Germinal center (tissue), 1 donor: ENCODE measurements around the gene GRIFIN.
"Not testable (repeated sequence)": the region's sequence is repeated elsewhere in the genome, so short reads cannot be mapped to it uniquely, and the experiment has no call there.

Source experiments
- DNase-seq: peaks from one replicate; pipeline ENCODE4 v3.0.0; 2012; ENCODE audit warnings: mixed read lengths, low spot score

Gene GRIFIN

DNA sequence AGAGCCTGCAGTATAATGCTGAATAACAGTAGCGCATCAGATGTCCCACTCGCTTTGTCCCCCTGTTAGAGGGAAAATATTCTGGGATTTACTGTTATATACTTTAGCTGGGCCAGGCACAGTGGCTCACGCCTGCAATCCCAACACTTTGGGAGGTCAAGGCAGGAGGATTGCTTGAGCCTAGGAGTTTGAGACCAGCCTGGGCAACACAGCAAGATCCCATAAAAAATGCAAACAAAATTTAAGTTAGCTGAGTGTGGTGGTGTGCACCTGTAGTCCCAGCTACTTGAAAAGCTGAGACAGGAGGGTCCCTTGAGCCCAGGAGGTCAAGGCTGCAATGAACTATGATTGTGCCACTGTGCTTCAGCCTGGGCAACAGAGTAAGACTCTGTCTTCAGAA lies 22.3 kb downstream of the GRIFIN start:
- not testable (repeated sequence) for DNase-seq

DNA sequence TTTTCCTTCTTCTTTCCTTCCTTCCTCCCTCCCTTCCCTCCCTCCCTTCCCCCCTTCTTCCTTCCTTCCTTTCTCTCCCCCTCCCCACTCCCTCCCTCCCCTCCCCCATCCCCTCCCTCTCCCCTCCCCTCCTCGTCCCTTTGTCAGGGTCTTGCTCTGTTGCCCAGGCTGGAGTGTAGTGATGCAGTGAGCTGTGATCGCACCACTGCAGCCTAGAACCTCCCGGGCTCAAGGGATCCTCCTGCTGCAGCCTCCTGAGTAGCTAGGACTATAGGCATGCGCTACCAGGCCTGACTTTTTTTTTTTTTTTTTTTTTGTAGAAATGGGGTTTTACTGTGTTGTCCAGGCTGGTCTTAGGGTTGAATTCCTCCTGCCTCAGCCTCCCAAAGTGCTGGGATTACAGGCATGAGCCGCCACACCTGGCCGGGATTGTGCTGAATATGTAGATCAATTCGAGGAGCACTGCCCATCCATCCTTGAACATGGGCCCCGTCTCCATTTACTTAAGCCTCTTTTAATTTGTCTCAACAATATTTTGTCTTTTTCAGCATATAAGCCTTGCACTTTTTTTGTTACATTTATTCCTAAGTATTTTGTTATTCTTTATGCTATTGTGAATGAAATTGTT lies 23.4 kb downstream of the GRIFIN start:
- DNase-seq = no peak

DNA sequence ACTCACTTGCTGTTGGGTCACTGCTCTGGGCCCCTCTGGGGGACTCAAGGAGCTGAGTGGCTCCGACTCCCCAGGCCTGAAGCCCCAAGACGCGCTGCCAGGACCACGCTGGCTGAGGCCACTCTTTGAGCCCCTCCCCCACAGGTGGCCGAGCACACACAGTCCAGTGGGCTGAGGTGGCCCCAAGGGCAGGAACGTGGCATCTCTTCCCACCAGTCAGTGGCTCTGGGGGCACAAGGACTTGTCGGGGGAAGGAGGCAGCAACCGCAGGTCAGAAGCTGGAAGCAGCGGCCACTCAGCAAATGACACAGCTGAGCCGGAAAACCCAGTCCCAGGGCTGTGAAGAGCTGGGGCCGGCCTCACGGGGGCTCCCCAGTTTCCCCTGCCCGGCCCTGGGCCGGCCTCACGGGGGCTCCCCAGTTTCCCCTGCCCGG lies 24.1 kb downstream of the GRIFIN start:
- no peak for DNase-seq

DNA sequence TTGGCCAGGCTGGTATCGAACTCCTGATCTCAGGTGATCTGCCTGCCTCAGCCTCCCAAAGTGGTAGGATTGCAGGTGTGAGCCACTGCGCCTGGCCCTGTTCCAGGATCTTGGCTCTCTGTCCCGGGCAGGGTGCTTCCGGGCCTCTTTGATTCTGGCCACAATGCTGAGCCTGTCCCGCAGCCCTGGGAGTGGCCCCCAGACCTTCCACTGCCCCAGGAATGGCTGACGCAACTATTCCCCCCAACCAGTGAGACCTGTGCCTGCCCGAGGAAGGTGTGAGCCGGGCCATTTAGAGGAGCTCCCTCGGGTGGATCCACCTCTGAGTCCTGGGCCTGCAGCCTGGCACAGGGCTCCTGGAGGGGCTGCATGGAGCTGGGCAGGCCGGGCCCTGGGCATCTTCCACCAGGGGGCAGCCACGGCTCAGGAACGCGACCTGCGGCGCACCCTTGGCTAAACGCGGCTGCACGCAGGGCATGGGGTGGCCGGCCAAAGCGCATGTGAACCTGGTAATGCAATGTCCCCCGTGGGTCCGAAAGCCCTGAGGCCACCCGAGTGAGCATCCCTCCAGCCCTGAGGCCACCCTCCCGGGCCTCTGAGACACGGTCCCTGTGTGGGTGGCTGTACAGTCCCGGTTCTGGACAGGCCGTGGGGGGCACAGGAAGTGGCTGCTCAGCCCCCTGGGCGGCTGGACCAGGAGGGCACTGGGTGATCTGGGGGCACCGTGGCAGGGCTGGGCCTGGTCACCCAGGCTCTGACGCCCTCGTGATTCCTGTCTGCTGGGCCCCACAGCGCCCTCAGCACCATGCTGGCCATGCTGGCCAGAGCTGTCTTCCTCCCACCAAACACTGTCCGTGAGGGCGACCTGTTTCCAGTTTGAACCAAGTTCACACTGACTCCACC lies 24.8 kb downstream of the GRIFIN start:
- DNase-seq = peak; percentile 88

DNA sequence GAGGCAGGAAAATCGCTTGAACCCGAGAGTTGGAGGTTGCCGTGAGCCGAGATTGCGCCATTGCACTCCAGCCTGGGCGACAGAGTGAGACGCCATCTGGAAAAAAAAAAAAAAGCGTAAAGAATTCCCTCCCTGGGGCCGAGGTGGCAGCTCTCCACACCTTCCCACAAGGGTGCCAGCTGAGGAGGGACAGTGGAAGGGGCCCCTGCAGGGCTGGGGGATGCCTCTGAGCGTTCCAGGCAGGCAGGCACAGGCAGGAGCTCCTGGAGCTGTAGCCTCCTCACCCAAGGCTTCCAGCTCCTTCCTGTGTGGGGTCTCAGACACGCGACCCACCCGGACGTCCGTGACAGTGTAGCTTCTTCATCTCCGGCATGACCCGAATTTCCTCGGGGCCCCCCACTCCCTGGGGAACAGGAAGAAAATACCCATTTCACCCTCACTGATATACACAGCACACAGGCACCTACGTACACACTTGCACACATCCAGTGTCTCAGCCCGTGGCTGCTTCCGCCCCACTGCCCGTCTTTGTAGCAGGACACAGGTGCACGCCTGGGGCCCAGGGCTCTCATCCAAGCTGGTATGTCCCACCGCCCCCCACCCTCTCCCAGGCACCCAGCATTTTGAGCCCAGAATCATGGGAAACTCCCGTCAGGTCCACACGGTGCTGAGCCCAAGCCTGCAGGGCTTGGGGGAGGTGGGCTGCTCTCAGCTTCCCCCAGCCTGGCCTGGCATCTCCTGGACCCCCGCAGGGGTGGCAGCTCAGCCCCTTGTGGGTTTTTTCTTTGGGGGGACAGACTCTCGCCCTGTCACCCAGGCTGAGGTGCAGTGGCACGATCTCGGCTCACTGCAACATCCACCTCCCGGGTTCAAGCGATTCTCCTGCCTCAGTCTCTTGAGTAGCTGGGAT lies 25.7 kb downstream of the GRIFIN start:
- no peak for DNase-seq

DNA sequence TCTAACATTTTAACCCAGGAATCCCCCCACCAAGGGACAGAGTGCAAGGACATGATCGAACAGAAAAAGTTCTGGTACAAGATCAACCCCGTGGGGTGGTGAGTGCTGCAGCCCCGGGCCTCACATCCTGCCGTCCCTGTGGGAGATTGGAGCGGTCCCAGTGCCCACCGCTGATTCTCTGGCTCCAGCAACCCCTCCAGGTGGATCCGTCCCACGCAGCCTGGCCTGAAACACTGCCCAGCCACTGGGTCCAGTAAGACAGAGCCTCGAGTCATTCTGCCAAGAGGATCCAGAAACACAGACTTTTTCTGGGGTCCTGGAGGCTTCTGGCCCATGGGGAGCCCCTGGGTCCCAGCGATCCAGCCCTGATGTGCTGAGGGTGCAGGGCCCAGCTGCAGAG lies 29.5 kb downstream of the GRIFIN start:
- DNase-seq = no peak

DNA sequence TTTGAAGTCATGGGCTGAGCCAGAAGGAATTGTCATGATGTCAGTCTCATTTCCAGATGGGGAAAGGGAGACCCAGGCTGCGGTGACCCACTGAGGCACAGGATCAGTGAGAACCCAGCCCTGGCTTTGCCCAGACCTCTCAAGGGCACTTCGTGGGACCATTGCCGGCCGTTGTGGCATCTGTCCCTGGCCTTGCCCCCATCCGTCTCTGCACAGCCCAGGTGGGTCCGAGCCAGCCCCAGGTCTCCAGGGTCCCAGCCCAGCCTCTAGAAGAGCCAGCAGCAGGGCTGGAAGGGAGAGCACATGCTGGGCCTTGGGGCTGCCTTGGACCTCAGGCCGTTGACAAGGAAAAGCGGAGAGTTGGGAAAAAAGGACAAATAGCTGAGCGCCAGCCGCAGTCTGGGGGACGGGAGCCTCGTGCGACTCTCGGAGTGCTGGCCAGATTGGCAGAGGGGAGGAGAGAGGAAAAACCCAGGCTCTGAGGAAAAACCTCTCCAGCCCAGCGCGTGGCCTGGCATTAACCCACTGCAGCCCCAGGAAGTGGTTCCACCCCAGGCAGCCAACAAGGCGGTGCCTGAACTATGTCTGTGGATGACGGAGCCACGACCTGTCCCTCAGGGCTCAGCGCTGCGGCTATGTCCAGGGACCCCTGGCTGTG lies 30.2 kb downstream of the GRIFIN start:
- no peak for DNase-seq

DNA sequence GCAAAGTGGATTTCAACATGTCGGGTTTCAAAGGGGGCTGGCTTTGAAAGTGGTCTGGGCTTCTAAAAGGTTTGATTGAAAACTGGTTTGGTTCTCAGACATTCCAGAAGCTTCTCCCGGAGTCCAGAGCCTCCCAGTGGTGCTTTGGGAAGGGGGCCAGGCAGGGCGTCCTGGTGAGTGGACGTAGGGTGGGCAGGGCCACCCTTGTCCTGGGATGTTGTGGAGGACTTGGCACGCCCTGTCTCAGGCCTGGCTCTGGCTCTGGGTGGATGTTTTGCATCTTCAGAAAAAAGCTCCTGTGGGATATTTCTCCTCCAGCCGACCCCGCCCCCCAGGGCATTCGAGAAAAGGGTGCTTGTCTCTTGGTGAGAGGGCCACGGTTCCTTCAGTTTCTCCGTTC lies 31.2 kb downstream of the GRIFIN start:
- no peak for DNase-seq

DNA sequence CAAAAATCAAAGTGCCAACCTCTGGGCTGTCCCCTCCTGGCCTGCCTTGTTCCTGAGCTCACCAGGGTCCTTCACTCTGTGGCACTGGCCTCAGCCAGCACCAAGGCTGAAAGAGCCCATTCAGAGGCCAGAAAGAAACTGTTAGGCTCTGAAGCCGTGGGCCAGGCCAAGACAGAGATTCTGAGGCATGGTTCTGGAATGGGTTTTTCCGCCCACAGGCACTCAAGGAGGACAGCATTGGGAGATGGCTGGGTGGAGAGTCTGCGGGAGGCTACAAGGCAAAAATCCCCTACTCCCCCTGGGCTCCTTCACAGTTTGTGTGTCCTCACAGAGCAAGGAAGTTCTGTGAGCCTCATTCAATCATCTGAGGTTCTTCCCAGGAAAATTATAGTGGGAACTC lies 31.7 kb downstream of the GRIFIN start:
- DNase-seq = no peak

DNA sequence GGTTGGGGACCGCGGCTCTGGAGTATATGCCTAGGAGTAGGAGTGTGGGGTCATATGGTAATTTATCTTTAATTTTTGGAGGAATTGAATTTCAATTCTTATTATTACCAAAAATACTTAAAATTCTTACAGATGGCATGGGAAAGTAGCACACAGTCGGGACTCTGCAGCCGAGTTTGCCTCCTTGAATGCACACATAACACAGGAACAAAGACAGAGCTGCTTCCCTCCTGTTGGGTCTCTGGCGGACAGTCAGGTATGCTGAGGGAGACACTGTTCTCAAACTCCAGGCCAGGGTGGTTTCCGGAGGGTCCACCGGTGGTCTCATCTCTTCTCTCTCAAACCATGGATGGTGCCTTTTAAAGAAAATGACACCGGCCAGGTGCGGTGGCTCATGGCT lies 32.7 kb downstream of the GRIFIN start:
- no peak for DNase-seq

DNA sequence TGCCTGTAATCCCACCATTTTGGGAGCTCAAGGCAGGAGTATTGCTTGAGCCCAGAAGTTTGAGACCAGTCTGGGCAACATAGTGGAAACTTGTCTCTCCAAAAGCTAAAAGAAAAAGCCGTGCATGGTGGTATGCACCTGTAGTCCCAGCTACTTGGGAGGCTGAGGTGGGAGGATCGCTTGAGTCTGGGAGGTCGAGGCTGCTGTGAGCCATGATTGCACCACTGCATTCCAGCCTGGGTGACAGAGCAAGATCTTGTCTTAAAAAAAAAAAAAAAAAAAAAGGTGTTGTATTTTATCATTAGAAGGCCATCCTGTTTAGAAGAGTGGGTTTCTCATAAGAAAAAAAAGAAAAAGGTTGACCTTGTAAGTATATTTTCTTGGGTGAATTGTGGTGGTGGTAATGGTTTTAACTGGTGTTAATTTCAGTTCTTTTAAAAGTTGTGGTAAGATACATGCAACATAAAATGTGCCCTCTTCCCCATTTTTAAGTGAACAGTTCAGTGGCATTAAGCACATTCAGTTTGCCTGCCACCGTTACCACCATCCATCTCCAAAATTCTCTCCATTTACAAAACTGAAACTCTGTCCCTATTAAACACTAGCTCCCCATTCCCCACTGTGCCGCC lies 34.7 kb downstream of the GRIFIN start:
- no peak for DNase-seq

DNA sequence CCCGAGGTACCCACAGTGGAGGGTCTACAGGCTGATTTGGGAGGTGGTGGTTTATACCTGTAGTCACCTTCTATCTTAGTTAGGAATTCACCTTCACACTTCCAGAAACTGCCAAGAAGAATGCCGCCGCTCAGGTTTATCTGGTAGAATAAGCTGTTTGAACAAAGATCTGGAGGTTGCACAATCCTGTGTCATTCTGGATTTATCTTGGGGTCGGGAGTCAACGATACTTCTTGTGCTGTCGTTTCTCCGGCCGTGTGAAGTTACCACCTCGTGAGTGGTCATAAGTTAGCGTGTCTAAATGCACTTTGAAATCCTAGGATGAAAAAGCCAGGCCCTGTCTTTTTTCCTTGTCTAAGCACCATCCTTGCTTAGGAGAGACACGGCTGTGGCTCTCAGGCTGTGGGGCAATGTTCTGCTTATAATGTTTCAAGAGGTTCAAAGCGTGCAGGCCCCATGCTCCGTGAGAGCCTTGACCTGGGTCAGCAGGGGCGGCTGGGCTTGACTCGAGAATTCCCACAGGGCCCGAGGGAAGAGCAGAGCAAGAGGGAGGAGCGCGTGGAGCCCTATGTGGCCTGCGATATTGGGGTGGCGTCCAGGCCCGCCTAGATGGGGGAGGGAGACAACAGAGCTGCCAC lies 35.5 kb downstream of the GRIFIN start:
- DNase-seq = no peak

DNA sequence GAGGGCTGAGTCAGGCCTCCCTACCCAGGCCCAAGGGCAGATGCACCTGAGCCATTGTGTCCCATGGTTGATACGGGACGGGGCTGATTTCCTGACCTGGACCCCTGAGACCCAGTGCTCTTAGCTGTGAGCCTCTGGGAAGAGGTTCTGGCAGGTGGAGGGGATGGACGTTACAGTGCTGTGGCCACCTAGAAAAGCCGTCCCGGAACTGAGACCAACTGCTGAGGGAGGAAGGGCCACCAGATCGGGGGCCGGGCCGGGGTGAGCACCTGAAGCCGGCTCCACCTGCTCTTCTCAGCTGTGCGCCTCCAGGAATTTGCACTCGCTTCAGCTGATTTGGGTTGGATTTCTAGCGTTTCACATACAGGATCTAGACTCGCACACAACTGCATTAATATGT lies 37.4 kb downstream of the GRIFIN start:
- DNase-seq = no peak

DNA sequence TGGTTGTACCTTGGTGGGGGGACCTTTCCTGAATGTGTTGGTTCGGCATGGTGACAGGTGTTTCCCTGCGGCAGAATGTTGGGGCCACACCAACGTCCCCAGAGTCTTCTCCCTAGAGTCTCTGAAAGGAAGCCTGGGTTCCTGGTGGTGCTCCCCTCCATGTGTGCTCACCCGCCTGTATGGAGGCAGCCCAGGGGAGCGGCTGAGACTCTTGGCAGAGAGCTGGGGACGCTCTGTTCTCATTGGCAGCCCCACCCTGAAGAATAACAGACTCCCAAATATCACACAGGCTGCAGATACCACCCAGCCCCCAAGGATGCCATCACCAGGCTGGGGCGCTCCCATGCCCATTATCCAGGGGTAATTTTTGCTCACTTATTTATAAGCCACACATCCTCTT lies 38.0 kb downstream of the GRIFIN start:
- no peak for DNase-seq

DNA sequence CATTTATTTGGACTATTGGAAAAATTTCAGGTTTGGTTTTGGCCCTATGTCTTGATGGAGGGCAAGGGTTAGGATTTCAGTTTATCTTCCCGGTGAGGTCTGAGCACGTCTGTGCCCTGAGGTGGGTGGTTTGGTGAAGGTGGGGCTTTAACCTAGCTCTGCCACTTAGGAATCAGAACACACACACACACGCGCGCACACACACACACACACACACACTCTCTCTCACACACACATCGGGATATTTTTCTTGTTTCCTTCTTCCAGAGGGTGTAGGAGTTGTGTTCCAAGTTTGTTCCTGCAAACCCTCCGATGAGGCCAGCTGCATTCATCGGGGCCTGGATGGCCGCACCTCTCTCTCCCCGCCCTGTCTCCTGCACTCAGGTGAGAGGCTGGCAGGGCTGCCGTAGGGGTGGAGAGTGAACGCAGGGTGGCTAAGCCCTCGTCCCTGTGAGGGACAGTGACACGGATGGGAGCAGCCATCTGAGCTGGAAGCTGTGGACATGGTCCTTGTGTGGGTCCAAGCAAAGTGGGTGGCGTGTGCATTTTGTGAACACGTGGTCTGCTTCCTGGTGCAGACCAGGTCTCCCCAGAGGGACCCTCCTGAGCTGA lies 38.6 kb downstream of the GRIFIN start:
- DNase-seq = no peak

DNA sequence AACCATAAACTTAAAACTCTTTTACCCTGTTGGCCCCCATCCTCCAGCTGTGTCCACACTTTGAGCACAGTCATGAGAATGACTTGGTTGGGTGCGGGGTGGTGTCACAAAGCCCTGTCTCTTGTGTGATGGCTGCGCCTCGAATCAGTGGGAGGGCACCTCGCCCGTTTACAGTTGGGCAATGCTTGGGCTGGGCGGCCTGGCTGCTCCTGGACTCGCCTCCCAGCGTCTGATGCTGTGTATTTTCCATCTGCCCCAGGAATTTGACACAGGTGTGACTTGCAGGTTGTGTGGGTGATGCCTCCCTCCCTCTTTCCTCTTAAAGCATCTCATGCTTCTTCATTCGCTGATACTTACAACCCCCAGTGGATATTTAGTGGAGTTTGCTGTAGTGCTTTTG lies 39.1 kb downstream of the GRIFIN start:
- no peak for DNase-seq

DNA sequence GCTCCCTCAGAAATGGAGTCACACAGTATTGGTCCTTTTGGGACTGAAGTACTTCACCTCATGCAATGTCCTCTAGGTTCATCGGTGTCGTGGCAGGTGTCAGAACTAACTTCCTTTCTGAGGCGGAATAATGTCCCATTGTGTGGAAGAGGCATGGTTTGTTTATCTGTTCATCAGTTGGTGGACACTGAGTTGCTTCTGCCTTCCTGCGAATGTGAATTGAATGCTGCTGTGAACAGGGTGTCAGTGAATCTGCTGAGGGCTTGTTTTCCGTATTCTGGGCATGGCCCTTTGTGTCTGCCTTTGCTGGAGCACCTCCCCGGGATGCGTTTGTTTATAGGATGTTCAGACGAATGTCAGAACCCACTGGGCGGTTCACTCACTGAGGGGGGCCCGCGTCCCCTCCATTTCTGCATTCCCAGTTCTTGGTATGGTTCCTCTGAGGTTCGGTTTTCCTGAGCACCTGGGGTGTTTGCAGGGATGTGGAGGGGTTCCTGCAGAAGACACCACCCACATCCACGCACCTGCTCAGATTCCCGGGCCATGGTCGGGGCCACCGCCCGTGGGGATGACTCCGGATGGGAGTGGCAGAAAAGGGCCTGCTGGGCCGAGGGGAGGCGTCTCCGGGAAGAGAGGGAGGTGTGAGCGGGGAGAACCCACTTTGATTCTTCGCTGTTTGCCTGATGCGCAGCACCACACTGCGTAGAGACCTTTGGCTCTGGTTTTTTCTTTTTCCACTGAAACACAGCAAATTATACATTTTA lies 39.7 kb downstream of the GRIFIN start:
- no peak for DNase-seq

DNA sequence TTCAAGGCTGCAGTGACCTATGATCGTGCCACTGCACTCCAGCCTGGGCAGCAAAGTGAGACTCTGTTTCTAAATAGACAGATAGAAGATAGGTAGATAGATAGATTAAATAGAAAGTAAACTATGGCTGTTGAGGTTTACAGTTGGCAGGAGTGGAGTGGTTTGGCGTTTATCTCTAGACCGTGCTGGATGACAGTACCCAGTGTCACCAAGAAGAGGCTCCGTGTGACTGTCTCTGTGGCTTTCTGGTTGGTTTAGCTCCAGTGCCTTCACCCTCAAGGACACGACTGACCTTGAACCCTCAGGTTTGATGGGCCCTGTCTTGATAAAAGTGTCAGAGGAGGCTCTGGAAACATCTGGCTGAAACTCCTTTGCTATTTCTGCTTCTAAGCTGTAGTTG lies 41.1 kb downstream of the GRIFIN start:
- DNase-seq = no peak

DNA sequence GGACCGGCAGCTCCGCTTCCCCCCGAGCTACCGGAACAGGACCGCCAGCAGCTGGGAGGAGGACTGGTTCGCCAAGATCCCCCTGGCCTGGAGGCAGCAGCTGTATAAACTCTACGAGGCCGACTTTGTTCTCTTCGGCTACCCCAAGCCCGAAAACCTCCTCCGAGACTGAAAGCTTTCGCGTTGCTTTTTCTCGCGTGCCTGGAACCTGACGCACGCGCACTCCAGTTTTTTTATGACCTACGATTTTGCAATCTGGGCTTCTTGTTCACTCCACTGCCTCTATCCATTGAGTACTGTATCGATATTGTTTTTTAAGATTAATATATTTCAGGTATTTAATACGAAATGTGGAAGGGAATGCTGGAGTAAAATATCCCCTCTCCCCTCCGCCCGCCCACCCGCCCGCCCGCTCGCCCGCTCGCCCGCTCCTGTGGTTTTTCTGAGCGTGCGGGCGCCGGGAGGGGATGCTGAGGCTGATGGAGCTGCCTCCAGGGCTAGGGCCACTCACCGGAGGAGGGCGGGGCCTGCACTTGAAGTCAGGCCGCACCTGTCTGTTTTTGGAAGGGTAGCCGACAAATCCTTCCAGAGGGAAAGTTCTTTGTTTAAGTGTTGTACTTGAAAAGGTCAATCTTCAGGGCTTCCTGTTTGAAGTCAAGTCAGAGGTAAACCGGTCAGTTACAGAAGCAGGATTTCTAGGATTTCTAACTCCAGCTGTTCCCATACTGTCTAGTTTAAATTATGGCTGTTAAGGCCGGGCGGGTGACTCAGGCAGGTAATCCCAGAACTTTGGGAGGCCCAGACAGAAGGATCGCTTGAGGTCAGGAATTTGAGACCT lies 42.3 kb downstream of the GRIFIN start:
- DNase-seq = no peak
